ENCODE data around the gene BEST3. TPM values are rescaled to one million over a fixed set of nuclear protein-coding genes. Genes with fewer than 3 reads are reported as not detected.

BEST3 gene
- not detected for total RNA-seq
- long read RNA-seq, result 0 reads

DNA sequence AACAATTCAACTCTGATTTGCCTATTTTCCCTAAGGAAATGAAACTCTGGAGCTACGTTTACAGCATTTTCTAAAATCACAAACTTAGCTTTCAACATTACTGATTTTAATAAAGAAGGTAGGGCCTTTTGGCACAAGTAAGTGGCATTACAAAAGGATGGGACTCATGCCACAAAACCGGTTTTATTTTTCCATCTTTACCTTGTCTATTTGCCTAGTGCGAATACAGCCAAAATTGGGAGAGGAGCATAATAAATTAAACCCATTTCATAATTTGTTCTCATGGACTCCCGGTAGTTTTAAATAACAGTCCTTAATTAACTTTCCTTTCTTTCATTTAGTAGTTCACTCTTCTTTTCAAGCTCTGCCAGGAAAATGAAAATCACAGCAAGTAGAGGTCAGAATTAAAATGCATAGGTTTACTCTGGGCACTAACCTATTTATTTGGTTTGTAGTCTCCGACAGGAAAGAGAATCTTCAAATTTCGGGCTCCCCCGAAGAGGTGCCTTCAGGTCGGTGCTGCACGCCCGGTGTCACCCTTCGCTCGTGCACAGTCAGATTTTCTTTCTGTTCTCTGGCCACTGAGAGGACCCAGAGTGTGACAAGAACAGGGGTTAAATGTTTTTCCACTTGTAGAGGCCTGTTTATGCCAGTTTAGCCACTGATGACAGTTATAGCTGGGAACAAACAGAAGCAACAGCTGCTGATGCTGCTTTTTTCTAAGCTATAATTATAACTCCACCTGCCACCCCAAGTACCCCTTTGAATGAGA is at the start of gene BEST3:
TSS of gene BEST3 (minus strand) at position 535 of the 772 bp plus-strand sequence. CDS start 1,505 bp downstream, outside the sequence.
- intact Hi-C loops (cut with DNase I), result no loop called here
- Histone ChIP-seq H3K27me3 (no peaks in the 10 kb centered on the region), H3K27ac (no peak within 1 kb of the TSS), H3K4me3 (no peak within 1 kb of the TSS), H3K4me1 (no peaks in the 10 kb centered on the region), H3K9me3 (no peaks in the 10 kb centered on the region), H3K36me3 (no peaks in the 10 kb centered on the region)
- no peak for TF ChIP-seq POLR2A (IDR thresholded peaks at IDR 0.05)
- TF ChIP-seq, protein P1, sequence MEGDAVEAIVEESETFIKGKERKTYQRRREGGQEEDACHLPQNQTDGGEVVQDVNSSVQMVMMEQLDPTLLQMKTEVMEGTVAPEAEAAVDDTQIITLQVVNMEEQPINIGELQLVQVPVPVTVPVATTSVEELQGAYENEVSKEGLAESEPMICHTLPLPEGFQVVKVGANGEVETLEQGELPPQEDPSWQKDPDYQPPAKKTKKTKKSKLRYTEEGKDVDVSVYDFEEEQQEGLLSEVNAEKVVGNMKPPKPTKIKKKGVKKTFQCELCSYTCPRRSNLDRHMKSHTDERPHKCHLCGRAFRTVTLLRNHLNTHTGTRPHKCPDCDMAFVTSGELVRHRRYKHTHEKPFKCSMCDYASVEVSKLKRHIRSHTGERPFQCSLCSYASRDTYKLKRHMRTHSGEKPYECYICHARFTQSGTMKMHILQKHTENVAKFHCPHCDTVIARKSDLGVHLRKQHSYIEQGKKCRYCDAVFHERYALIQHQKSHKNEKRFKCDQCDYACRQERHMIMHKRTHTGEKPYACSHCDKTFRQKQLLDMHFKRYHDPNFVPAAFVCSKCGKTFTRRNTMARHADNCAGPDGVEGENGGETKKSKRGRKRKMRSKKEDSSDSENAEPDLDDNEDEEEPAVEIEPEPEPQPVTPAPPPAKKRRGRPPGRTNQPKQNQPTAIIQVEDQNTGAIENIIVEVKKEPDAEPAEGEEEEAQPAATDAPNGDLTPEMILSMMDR (IDR thresholded peaks at IDR 0.05), result no peak
- WGBS (ENCODE audit: insufficient coverage, low coverage, low lambda C conversion rate, missing lambda C conversion rate), result 70% methylated on average over 12 of the region's 12 CpGs
- DNase-seq (no peak), ATAC-seq (peak in 1 of 4 donors; percentile 37)

DNA sequence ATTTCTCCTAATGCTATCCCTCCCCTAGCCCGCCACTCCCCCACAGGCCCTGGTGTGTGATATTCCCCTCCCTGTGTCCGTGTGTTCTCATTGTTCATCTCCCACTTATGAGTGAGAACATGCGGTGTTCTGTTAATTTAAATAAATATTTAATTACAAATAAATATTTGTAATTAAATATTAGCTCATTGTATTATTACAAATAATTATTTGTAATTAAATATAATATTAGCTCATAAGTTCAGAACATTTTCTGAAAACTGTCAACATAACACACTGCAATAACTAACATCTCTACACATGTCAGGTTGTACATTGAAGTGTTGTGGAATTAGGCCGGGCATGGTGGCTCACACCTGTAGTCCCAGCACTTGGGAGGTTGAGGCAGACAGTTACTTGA is 45.0 kb upstream of the BEST3 start:
- H3K4me1 ChIP-seq, result peaks cover 0 to 7% (median 0%) of the 10 kb centered on the region in 4 donors
- no peaks in the 10 kb centered on the region for H3K27me3 ChIP-seq
- ATAC-seq (no peak), DNase-seq (no peak)
- H3K9me3 ChIP-seq, result no peaks in the 10 kb centered on the region
- TF ChIP-seq, protein P1 (IDR thresholded peaks at IDR 0.05), result no peak
- no peak for TF ChIP-seq POLR2A (IDR thresholded peaks at IDR 0.05)
- intact Hi-C loops (cut with DNase I), result no loop called here
- WGBS (ENCODE audit: insufficient coverage, low coverage, low lambda C conversion rate, missing lambda C conversion rate), result 96% methylated on average over 4 of the region's 4 CpGs
- H3K4me3 ChIP-seq, result no peak overlapping the region
- H3K27ac ChIP-seq, result no peak overlapping the region
- H3K36me3 ChIP-seq, result no peaks in the 10 kb centered on the region

DNA sequence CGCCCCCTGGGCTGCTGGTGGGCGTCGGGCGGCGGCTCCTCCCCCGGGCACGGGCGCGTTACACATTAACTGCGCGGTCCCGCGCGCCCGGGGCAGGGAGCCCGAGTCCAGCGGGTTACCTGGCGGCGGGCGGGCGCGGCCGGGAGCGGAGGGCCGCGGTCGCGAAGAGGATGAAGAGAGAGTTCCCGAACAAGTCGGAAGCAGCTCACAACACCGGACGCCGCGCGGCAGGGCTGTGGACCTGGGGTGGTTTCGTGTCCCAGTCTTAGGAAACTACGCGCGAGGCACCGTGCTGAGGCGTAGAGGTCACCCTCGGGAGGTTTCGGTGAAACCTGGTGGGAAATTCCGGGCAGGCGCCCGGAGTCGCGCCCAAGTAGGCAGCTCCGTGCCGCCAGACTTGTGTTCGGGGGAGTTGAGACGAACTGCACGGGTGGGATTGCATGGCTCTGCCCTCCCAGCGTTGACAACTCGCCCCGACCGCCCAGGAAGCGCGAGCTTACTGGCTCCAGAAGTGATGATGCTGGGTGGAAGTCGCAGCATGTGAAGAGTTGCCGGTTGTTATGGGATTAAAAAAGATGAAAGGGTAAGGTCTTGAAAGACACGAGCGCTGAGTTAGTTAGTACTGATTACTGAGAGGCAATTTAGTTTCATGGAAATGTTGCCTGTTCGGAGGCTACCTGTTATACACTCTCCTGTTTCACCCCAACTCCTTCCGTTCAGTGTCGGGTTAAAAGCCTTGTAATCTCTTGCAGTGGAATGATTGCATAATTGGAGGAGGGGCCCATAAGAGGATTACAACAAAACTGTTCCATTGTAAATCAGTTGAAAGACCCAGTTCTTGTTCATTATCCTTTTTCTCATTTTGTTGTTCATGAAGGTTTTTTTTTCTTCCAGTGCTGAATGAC is 40.4 kb upstream of the BEST3 start:
- Histone ChIP-seq H3K4me3 (peak overlapping the region; percentile 76 to 98 (median 78)), H3K27me3 (no peaks in the 10 kb centered on the region), H3K4me1 (peaks cover 0 to 10% (median 0%) of the 10 kb centered on the region in 4 donors), H3K27ac (peak overlapping the region; percentile 76 to 97 (median 87)), H3K9me3 (no peaks in the 10 kb centered on the region), H3K36me3 (no peaks in the 10 kb centered on the region)
- TF ChIP-seq, protein P1 (IDR thresholded peaks at IDR 0.05), result no peak
- TF ChIP-seq POLR2A (IDR thresholded peaks at IDR 0.05), result peak; percentile 49
- WGBS (ENCODE audit: insufficient coverage, low coverage, low lambda C conversion rate, missing lambda C conversion rate), result 0% methylated on average over 24 of the region's 66 CpGs
- intact Hi-C loops (cut with DNase I), result no loop called here
- ATAC-seq, result peak; percentile 72 to 80 (median 79)
- DNase-seq, result peak; percentile 75 to 85 (median 81)

DNA sequence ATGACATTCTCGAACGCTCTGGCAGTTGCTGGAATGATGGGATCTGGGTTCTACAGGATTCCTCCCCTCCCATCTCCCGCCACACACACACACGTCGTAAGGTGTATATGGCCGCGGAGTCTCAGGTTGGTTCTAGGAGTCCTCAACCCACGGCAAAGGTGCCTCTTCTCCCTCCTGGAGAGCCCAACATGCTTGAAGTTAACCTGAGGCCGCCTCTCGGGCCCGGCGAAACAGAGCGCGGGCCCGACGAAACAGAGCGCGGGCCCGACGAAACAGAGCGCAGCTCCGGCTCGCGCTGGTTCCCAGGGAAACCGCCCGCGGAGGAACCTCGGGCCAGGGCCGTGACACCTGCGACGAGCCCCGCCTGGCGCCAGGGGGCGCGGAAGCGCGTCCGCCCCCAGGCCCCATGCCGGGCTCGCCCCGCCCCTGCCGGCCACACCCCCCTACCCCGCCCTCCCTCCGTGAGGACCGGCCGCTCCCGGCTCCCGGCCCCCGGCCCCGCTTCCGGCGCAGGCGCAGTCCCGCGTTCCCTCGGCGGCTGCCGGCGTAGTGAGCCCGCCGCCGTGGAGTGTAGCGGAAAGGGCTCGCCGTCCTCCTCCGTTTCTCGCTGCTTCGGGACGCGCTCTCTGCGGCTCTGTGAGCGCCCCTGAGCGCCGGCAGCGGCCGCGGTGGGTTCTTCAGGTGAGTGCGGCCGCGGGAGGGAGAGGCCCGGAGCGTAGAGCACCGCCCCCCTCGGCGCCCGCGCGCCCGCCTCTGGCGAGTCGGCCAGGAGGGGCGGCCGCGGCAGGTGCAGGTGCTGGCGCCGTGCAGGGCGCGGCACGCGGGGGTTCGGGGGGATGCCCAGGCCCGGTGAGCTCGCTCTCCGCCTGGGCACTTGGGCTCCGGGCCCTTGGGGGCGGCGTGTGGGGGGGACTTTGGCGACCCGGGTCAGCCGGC is 39.5 kb upstream of the BEST3 start, which contains the start of gene RAB3IP:
TSS of gene RAB3IP (plus strand) at position 510 of the 936 bp plus-strand sequence. CDS start 16,549 bp downstream, outside the sequence.
- intact Hi-C loops (cut with DNase I), result no loop called here
- 0% methylated on average over 16 of the region's 110 CpGs for WGBS (ENCODE audit: insufficient coverage, low coverage, low lambda C conversion rate, missing lambda C conversion rate)
- H3K27me3 ChIP-seq, result no peaks in the 10 kb centered on the region
- H3K27ac ChIP-seq, result peak within 1 kb of the TSS; percentile 76 to 97 (median 87)
- H3K36me3 ChIP-seq, result no peaks in the 10 kb centered on the region
- DNase-seq (peak; percentile 95), ATAC-seq (peak; percentile 93 to 97 (median 94))
- H3K9me3 ChIP-seq, result no peaks in the 10 kb centered on the region
- H3K4me1 ChIP-seq, result peaks cover 0 to 10% (median 0%) of the 10 kb centered on the region in 4 donors
- TF ChIP-seq, protein P1 (IDR thresholded peaks at IDR 0.05), result peak; percentile 46 to 89 (median 71)
- TF ChIP-seq POLR2A (IDR thresholded peaks at IDR 0.05), result peak; percentile 48
- peak within 1 kb of the TSS; percentile 76 to 98 (median 78) for H3K4me3 ChIP-seq
